B cell (primary cell): Measurements from ENCODE around the gene AGRN. TPM values are rescaled to one million over a fixed set of nuclear protein-coding genes. Genes with fewer than 3 reads are reported as not detected.

Experiments used
- ATAC-seq: fragments of 200-7000 bp; cut with Tn5 transposase; one replicate; pipeline ENCODE4 v1.10.0; 2021; ENCODE audit warnings: low read depth, mild to moderate bottlenecking, moderate number of reproducible peaks, moderate library complexity
- CTCF ChIA-PET: fragments of 350-600 bp; sonication (Branson Sonifier 250); formaldehyde crosslinking; loops from one replicate; lab custom pipeline; 2021; ENCODE audit warnings: antibody characterized with exemption, inconsistent platforms; lab: Charles Lee
- POLR2A ChIA-PET: fragments of 350-600 bp; sonication (Branson Sonifier 250); formaldehyde crosslinking; loops from one replicate; lab custom pipeline; 2021; ENCODE audit warnings: antibody characterized with exemption; lab: Charles Lee
- DNase-seq: peaks from one replicate; pipeline ENCODE4 v3.0.0; 2013
- H2AFZ ChIP-seq: 2 replicates; pipeline ENCODE4 v1.6.1; 2012; ENCODE audit warnings: mild to moderate bottlenecking, low read depth, low read length; ENCODE audit not compliant: insufficient read depth, poor library complexity, severe bottlenecking
- H3K27ac ChIP-seq, 2 donors: 1 replicate in 1 of 2; 2 replicates in 1 of 2; pipeline ENCODE4 v1.5.1; 2012 to 2013; ENCODE audit warnings: low read length in 2 of 2, mild to moderate bottlenecking in 2 of 2, moderate library complexity in 1 of 2
- H3K27me3 ChIP-seq, 4 experiments: fragments of 200-600 bp in 1 of 4; sonication (generic) in 1 of 4; replicated peaks in 1 of 4; 1 replicate in 2 of 4; 2 replicates in 2 of 4; pipeline versions ENCODE4 v1.6.1 to v1.7.0; 2013 to 2016; ENCODE audit warnings: low read length in 3 of 4, mild to moderate bottlenecking in 2 of 4, mixed read lengths in 1 of 4, moderate library complexity in 1 of 4; ENCODE audit not compliant: insufficient read depth in 4 of 4, control insufficient read depth in 3 of 4; ENCODE audit errors: control extremely low read depth in 1 of 4
- H3K36me3 ChIP-seq, 2 experiments: replicated peaks in 1 of 2; 1 replicate in 1 of 2; 2 replicates in 1 of 2; pipeline versions ENCODE4 v1.6.1 to v1.7.1; 2013; ENCODE audit warnings: low read length in 1 of 2; ENCODE audit not compliant: insufficient read depth in 2 of 2, control insufficient read depth in 1 of 2; ENCODE audit errors: control extremely low read depth in 1 of 2, extremely low read depth in 1 of 2
- H3K4me1 ChIP-seq, 2 donors: fragments of 200-600 bp in 1 of 2; sonication (generic) in 1 of 2; 1 replicate in 1 of 2; 2 replicates in 1 of 2; pipeline versions ENCODE4 v1.5.1 to v1.6.1; 2013 to 2017; ENCODE audit warnings: low read length in 2 of 2; ENCODE audit not compliant: control insufficient read depth in 2 of 2, insufficient read depth in 2 of 2
- H3K4me2 ChIP-seq: replicated peaks from 2 replicates; pipeline ENCODE3; 2012; ENCODE audit warnings: mild to moderate bottlenecking, low read depth, low read length; ENCODE audit not compliant: poor library complexity, severe bottlenecking
- H3K4me3 ChIP-seq, 5 experiments: fragments of 200-600 bp in 1 of 5; sonication (generic) in 1 of 5; 1 replicate in 3 of 5; 2 replicates in 2 of 5; pipeline versions ENCODE4 v1.5.1 to v1.7.0; 2011 to 2016; ENCODE audit warnings: low read length in 4 of 5, mild to moderate bottlenecking in 4 of 5, low read depth in 2 of 5, control low read depth in 1 of 5, moderate library complexity in 1 of 5; ENCODE audit not compliant: insufficient read depth in 1 of 5; ENCODE audit errors: control extremely low read depth in 1 of 5, extremely low read depth in 1 of 5
- H3K79me2 ChIP-seq: fragments of 200-600 bp; sonication (generic); one replicate; pipeline ENCODE4 v1.6.0; 2016; ENCODE audit warnings: low read length; ENCODE audit not compliant: control insufficient read depth, insufficient read depth
- H3K9ac ChIP-seq: fragments of 200-600 bp; sonication (generic); 2 replicates; pipeline ENCODE4 v1.6.1; 2017; ENCODE audit warnings: mild to moderate bottlenecking, low read length, moderate library complexity
- H3K9me3 ChIP-seq, 3 donors: one replicate each; pipeline versions ENCODE4 v1.6.1 to v1.7.1; 2013; ENCODE audit warnings: low read length in 2 of 3; ENCODE audit not compliant: control insufficient read depth in 2 of 3, insufficient read depth in 1 of 3; ENCODE audit errors: control extremely low read depth in 1 of 3
- H4K20me1 ChIP-seq: 2 replicates; pipeline ENCODE4 v1.6.0; 2012; ENCODE audit warnings: mild to moderate bottlenecking, low read length; ENCODE audit not compliant: insufficient read depth, control insufficient read depth, poor library complexity, severe bottlenecking
- H3K27ac Mint-ChIP-seq: one replicate; pipeline ENCODE4 v1.8.0; 2021; ENCODE audit warnings: mixed read lengths
- H3K27me3 Mint-ChIP-seq: one replicate; pipeline ENCODE4 v1.8.0; 2021; ENCODE audit warnings: mixed read lengths
- H3K4me1 Mint-ChIP-seq: one replicate; pipeline ENCODE4 v1.8.0; 2021; ENCODE audit warnings: mixed read lengths
- H3K4me3 Mint-ChIP-seq: one replicate; pipeline ENCODE4 v1.8.0; 2021; ENCODE audit warnings: mixed read lengths
- H3K9me3 Mint-ChIP-seq: one replicate; pipeline ENCODE4 v1.8.0; 2022; ENCODE audit warnings: mixed read lengths; ENCODE audit not compliant: insufficient read depth
- CTCF ChIP-seq: fragments of 200-600 bp; IDR thresholded peaks from one replicate; pipeline ENCODE4 v1.8.0; 2022; ENCODE audit warnings: antibody characterized with exemption, mild to moderate bottlenecking
- EZH2 ChIP-seq: IDR thresholded peaks from 2 replicates; pipeline ENCODE4 v1.6.1; 2012; ENCODE audit warnings: borderline replicate concordance, low read depth, mild to moderate bottlenecking, moderate library complexity, low read length; ENCODE audit not compliant: insufficient read depth, poor library complexity, severe bottlenecking
- WGBS: methylation state at CpG from one replicate; pipeline ENCODE4 v1.1.5; 2013; ENCODE audit warnings: missing lambda C conversion rate; ENCODE audit not compliant: insufficient coverage; 5-methylcytosine and 5-hydroxymethylcytosine counted together
- intact Hi-C: fragments of 100-400 bp; cut with micrococcal nuclease; formaldehyde crosslinking; loops from one replicate; pipeline ENCODE4 v1.10.0; 2022
- polyA plus RNA-seq: library from polyadenylated mRNA; depleted of rRNA; stranded (reverse); fragments of >200 nt; gene quantifications from 2 replicates; pipeline ENCODE4 v1.2.3, GENCODE V29; 2012
- total RNA-seq, 2 donors: library from RNA; stranded (reverse); fragments of 120-200 nt in 1 of 2; gene quantifications; 1 replicate in 1 of 2; 2 replicates in 1 of 2; pipeline versions ENCODE4 v1.2.3 to v1.2.4, GENCODE V29; 2013 to 2022

AGRN gene
- total and polyA plus RNA-seq, 2 donors (not counting 1 experiment from before 2014, with no cell fraction given) = 7.3 to 31.3 TPM

- no peak overlapping the region for H3K9ac ChIP-seq
- no peak overlapping the region for H3K4me3 ChIP-seq
- ChIA-PET CTCF (interaction anchor here (1.2 to 2.0 kb wide), 3 partner anchors 20 to 27 kb away, joined by 5 to 7 read pairs (median 6); no protein-coding TSS in a partner anchor), POLR2A (interaction anchor here (0.9 to 1.4 kb wide), 2 partner anchors 22 to 62 kb away, joined by 4 read pairs; no protein-coding TSS in a partner anchor)
- no peaks in the 10 kb centered on the region for H3K36me3 ChIP-seq
- ATAC-seq (no peak), DNase-seq (no peak)
- peak overlapping the region; percentile 76 for H3K4me3 Mint-ChIP-seq
- H3K27ac Mint-ChIP-seq = no peak overlapping the region
- intact Hi-C loops = loop anchor here (10.0 kb wide), 1 partner anchor 46 kb away; the partner anchor contains the start of gene ISG15
- H2AFZ ChIP-seq = no peak overlapping the region
- peak overlapping the region; percentile 95 for H3K4me2 ChIP-seq
- H3K9me3 ChIP-seq = peaks cover 0 to 22% (median 0%) of the 10 kb centered on the region in 3 donors
- H3K27me3 ChIP-seq = peaks cover 0 to 64% (median 30%) of the 10 kb centered on the region in 4 experiments
- H3K27ac ChIP-seq = no peak overlapping the region
- WGBS = 53% methylated on average over 28 of the region's 38 CpGs
- peaks cover 22% of the 10 kb centered on the region for H3K4me1 Mint-ChIP-seq
- H3K9me3 Mint-ChIP-seq = no peaks in the 10 kb centered on the region
- H4K20me1 ChIP-seq = no peaks in the 10 kb centered on the region
- no peaks in the 10 kb centered on the region for H3K79me2 ChIP-seq
- TF ChIP-seq CTCF (no peak), EZH2 (no peak)
- H3K4me1 ChIP-seq = peaks cover 38 to 44% of the 10 kb centered on the region in 2 donors
- peaks cover 7% of the 10 kb centered on the region for H3K27me3 Mint-ChIP-seq
Observed at GRCh38 chr1:1060281-1061000, 40.5 kb downstream of the AGRN start.
